Spinal cord (tissue), 10 donors: Measurements from ENCODE around the gene SC5D. TPM values are rescaled to one million over a fixed set of nuclear protein-coding genes. Genes with fewer than 3 reads are reported as not detected.
A peak's percentile ranks its signal among the peaks of the same experiment; 100 is the strongest.

Experiments
- DNase-seq, 6 donors: peaks; one replicate each; pipeline versions ENCODE4 v3.0.0 to v3.0.0-alpha.2; 2013 to 2015; ENCODE audit warnings: low spot score in 6 of 6, low read depth in 4 of 6
- H3K27ac ChIP-seq: one replicate; pipeline ENCODE4 v1.5.1; 2013; ENCODE audit warnings: low read depth, low read length, control low read depth
- H3K27me3 ChIP-seq: one replicate; pipeline ENCODE4 v1.6.1; 2013; ENCODE audit warnings: low read length; ENCODE audit not compliant: control insufficient read depth, insufficient read depth
- H3K36me3 ChIP-seq: one replicate; pipeline ENCODE4 v1.6.1; 2013; ENCODE audit warnings: low read length; ENCODE audit not compliant: control insufficient read depth, insufficient read depth
- H3K4me1 ChIP-seq: one replicate; pipeline ENCODE4 v1.6.1; 2013; ENCODE audit warnings: low read length; ENCODE audit not compliant: control insufficient read depth, insufficient read depth
- H3K4me3 ChIP-seq: one replicate; pipeline ENCODE4 v1.5.1; 2013; ENCODE audit warnings: low read depth, low read length, control low read depth
- H3K9me3 ChIP-seq: one replicate; pipeline ENCODE4 v1.6.1; 2013; ENCODE audit warnings: low read length; ENCODE audit not compliant: control insufficient read depth, insufficient read depth
- whole genome bisulfite sequencing: methylation state at CpG from one replicate; pipeline ENCODE4 v1.1.5; 2013; ENCODE audit warnings: missing lambda C conversion rate; ENCODE audit not compliant: insufficient coverage; 5-methylcytosine and 5-hydroxymethylcytosine counted together
- polyA plus RNA-seq, 2 donors: library from polyadenylated mRNA; unstranded; fragments of 120-200 nt; gene quantifications; one replicate each; pipeline ENCODE4 v1.2.1, GENCODE V29; 2013; ENCODE audit not compliant: insufficient read length in 2 of 2
- total RNA-seq, 2 donors: library from RNA; depleted of rRNA in 1 of 2; stranded (reverse); fragments of 120-200 nt in 1 of 2; fragments of >200 nt in 1 of 2; gene quantifications; one replicate each; pipeline versions ENCODE4 v1.2.3 to v1.2.4, GENCODE V29; 2013 to 2014
- donor health status: healthy.

SC5D gene
- total and polyA plus RNA-seq, 4 donors = 47.4 to 162 (median 136) TPM

DNA sequence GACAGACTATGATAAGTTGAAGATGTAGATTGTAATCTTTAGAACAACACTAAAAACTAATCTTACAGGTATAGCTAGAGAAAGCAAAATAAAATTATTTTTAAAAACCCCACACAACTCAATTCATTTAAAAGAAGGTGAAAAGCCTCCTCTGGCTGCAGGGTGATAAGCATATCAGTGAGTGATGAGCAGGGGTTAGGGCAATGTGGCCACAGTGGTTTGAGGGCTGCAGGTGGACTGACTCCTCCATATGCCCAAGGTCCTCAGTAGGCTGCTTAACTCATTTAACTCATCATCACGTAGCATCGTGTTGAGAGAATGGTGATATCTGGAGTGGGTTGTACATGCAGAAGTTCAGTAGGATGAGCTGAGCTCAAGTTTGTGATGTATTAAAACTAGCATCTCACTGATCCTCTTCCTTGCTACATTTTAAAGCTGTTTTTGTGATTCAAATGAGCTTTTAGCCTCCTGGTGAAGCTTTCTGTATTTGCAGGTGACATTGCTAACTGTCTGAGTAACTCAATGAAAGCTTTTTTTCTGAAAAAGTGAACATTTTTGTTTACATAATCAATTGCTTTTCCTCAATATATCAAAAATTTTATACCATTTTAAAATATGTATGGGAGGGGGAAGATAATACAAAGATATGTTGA lies 37.0 kb upstream of the SC5D start:
- no peak overlapping the region for H3K27ac ChIP-seq
- H3K36me3 ChIP-seq = no peaks in the 10 kb centered on the region
- DNase-seq = no peak
- H3K27me3 ChIP-seq = no peaks in the 10 kb centered on the region
- H3K4me1 ChIP-seq = no peaks in the 10 kb centered on the region
- no CpG with 5 or more reads among the region's 2 CpGs for WGBS
- no peaks in the 10 kb centered on the region for H3K9me3 ChIP-seq
- no peak overlapping the region for H3K4me3 ChIP-seq

DNA sequence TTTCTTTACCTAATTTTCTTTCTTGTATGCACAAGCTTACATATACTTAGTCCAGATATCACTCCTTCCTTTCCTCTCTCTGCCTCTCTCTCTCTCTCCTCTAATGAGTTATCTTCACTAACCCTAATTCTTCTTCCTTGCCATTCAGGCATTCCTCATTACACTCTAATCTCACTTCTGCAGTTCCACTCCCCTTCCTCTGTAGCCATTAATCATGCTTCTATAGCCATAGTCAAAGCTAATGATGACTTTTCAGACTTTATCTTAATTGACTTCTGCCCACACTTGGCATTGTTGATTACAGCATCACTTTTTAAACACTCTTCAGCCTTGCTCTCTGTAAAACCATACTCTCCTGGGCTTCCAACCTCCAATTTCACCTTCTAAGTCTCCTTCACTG lies 35.3 kb upstream of the SC5D start:
- no peaks in the 10 kb centered on the region for H3K9me3 ChIP-seq
- H3K27ac ChIP-seq = no peak overlapping the region
- no peaks in the 10 kb centered on the region for H3K4me1 ChIP-seq
- no peak overlapping the region for H3K4me3 ChIP-seq
- no peaks in the 10 kb centered on the region for H3K36me3 ChIP-seq
- no peaks in the 10 kb centered on the region for H3K27me3 ChIP-seq
- peak in 1 of 6 donors; percentile 27 for DNase-seq

DNA sequence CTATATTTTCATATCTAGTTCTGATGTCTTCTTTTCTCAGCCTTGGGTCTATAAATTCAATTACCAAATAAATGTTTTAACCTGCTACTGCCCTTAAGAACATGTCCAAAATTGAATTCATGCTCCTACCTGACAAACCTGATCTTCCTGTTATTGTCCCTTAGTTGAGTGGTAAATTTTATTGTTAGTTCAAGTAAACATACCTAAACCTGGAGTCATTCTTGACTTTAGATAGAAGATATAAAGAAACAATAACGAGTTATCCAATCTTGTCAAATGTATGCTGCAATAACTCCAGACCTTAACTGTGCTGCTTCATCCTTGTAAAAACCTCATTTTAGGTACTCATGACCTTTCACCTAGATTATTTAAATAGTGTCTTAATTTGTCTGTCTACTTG lies 34.6 kb upstream of the SC5D start:
- Histone ChIP-seq H3K4me1 (no peaks in the 10 kb centered on the region), H3K27me3 (no peaks in the 10 kb centered on the region), H3K36me3 (no peaks in the 10 kb centered on the region), H3K4me3 (no peak overlapping the region), H3K9me3 (peaks cover 2% of the 10 kb centered on the region), H3K27ac (no peak overlapping the region)
- no peak for DNase-seq
- WGBS = no CpG with 5 or more reads among the region's 1 CpG

DNA sequence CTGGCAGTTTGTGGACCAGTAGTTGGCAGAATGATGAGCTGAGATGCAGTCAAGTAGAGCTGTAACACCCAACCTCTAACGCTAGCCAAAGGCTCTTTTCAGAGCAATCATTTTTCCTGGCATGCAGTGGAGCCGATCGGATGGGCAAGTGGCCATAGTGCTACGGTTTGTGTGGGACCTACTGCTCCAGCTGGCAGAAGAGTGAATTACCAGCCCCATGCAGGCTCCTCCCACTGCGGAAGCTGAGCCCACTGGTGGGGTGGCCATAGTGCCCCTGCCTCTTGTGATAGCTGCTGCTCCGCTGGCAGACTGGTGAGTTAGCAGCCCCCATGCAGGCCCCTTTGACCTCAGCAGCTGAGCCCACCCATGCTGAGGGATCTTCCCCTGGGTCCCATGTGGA lies 27.0 kb upstream of the SC5D start:
- Histone ChIP-seq H3K27me3 (no peaks in the 10 kb centered on the region), H3K4me3 (no peak overlapping the region), H3K4me1 (no peaks in the 10 kb centered on the region), H3K27ac (no peak overlapping the region), H3K36me3 (no peaks in the 10 kb centered on the region), H3K9me3 (peaks cover 2% of the 10 kb centered on the region)
- no peak for DNase-seq
- 86% methylated on average over 6 of the region's 6 CpGs for WGBS

DNA sequence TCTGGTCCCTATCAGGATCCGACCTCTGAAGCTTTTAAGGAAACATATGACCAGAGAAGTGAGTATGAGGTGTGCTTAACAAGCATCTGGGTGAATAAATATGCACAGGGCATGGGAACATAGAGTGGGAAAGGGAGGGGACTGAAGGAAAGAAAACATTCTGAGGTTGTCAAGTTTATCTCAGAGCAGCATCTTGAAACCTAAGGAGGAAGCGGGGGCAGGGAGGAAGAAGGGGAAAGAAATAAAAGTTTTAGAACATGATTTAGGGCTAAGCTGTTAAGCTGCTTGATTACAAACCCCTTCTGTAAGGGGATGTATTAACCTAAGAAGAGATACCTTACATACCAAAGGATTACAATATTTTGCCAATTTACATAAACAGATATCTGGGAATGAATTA lies 24.0 kb upstream of the SC5D start:
- Histone ChIP-seq H3K27me3 (no peaks in the 10 kb centered on the region), H3K4me1 (no peaks in the 10 kb centered on the region), H3K9me3 (no peaks in the 10 kb centered on the region), H3K36me3 (no peaks in the 10 kb centered on the region), H3K27ac (no peak overlapping the region), H3K4me3 (no peak overlapping the region)
- WGBS = 70% methylated on average over 1 of the region's 2 CpGs
- no peak for DNase-seq

DNA sequence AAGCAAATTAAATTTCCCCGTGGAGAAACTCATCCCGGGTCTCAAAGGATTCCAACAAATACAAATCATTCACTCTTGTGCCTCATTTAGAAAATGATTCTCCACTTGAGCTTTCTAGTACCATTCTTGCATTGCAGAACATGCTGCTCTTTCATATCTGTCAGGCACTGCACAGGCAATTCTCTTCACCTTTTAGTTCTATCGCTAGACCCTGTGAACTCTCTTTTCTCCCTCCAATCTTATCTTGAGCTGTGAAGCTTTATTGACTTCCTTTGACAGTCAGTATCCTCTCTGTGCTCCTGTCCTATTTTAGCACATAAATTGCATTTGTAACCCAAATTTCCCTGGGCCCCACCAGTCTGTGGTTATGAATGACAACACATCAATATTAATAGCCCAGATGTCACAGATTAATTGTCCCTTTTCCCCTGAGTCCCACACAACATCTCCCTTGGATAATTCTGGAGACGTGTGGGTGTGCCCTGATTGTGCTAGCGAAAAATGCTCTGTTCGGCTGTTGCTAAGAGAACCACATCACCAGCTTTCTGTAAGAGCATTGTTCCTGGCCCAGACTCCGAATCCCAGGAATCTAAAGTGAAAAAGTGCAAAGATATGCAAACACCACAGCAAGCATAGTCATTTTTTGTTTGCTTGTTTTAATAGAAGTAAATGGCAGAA lies 22.4 kb upstream of the SC5D start:
- 35% methylated on average over 5 of the region's 7 CpGs for WGBS
- Histone ChIP-seq H3K4me1 (no peaks in the 10 kb centered on the region), H3K27ac (no peak overlapping the region), H3K36me3 (no peaks in the 10 kb centered on the region), H3K9me3 (no peaks in the 10 kb centered on the region), H3K27me3 (no peaks in the 10 kb centered on the region), H3K4me3 (no peak overlapping the region)
- peak in 2 of 6 donors; percentile 28 to 77 for DNase-seq

DNA sequence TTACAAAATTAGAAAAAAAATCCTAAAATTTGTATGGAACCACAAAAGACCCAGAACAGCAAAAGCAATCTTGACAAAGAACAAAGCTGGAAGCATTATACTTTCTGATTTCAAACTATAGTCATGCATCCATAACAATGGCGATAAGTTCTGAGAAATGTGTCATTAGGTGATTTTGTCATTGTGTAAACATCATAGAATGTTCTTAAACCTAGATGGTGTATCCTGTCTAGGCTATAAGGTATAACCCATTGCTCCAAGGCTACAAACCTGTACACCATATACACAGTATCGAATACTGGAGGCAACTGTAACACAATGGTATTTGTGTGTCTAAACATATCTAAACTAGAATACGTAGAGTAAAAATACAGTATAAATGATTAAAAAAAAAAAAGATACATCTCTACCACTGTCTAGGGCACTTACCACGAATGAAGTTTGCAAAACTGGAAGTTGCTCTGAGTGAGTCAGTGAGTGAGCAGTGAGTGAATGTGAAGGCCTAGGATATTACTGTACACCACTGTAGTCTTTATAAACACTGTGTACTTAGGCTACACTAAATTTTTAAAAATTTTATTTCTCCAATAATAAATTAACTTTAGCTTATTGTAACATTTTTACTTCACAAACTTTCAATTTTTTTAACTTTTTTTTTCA lies 18.1 kb upstream of the SC5D start:
- Histone ChIP-seq H3K4me1 (no peaks in the 10 kb centered on the region), H3K27me3 (no peaks in the 10 kb centered on the region), H3K36me3 (no peaks in the 10 kb centered on the region), H3K9me3 (no peaks in the 10 kb centered on the region), H3K4me3 (no peak overlapping the region), H3K27ac (no peak overlapping the region)
- DNase-seq = no peak
- WGBS = no CpG with 5 or more reads among the region's 4 CpGs

DNA sequence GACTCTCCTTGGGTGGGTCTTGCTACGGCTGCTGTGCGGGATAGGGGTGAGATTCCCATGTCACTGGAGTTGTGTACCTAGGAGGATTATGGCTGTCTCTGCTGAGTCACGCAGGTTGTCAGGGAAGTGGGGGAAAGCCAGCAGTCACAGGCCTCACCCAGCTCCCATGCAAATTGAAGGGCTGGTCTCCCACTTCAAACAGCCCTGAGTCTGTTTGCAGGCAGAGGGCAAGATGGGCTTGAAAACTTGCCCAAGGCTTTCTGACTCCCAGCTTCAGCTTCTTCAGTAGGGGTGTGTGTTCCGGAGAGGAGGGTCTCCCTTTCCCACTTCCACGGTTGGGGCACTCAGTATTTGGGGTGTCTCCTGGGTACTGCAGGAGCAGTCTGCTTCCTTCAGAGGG lies 10.9 kb upstream of the SC5D start:
- no peaks in the 10 kb centered on the region for H3K36me3 ChIP-seq
- no peak for DNase-seq

DNA sequence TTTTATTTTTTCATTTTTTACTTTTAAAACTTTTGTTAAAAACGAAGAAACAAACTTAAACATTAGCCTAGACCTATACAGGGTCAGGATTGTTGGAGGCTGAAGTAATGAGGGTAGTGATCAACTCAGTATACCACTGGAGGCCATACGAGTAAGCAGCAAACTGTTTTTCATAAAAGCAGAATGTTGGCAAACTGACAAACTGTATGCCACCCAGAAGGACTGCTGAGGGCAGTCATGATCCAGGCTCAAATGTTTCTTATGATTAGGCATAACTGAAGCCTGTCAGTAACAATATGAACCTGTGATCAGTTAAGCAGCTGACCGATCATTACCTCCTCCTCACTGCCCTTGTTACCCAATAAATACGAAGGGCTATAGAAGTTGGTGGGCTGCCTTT lies 10.2 kb upstream of the SC5D start:
- H3K4me3 ChIP-seq = no peak overlapping the region
- H3K27ac ChIP-seq = no peak overlapping the region
- H3K36me3 ChIP-seq = no peaks in the 10 kb centered on the region
- DNase-seq = no peak
- WGBS = 63% methylated on average over 1 of the region's 4 CpGs
- H3K9me3 ChIP-seq = no peaks in the 10 kb centered on the region
- H3K4me1 ChIP-seq = no peaks in the 10 kb centered on the region
- H3K27me3 ChIP-seq = no peaks in the 10 kb centered on the region

More for the DNA sequence above, 10.9 kb upstream of the SC5D start:
- Histone ChIP-seq H3K4me3 (no peak overlapping the region), H3K9me3 (no peaks in the 10 kb centered on the region), H3K4me1 (no peaks in the 10 kb centered on the region), H3K27me3 (no peaks in the 10 kb centered on the region), H3K27ac (no peak overlapping the region)
- WGBS = 96% methylated on average over 4 of the region's 5 CpGs
